H1 (cell line): ENCODE measurements around the gene TUT1.

Source experiments
- CEBPB ChIP-seq: IDR thresholded peaks from 2 replicates; pipeline ENCODE4 v1.6.1; 2012; ENCODE audit warnings: low read depth, low read length
- JUND ChIP-seq: IDR thresholded peaks from 2 replicates; pipeline ENCODE4 v1.6.1; 2011; ENCODE audit warnings: mild to moderate bottlenecking, improper control_type of control experiment, low read length
- MAFK ChIP-seq: IDR thresholded peaks from 2 replicates; pipeline ENCODE4 v1.6.1; 2012; ENCODE audit warnings: low read depth, mild to moderate bottlenecking, improper control_type of control experiment, low read length
- POLR2A ChIP-seq, 2 experiments: IDR thresholded peaks; 1 replicate in 1 of 2; 2 replicates in 1 of 2; pipeline ENCODE4 v1.6.1; 2011; ENCODE audit warnings: low read depth in 2 of 2, low read length in 2 of 2, mild to moderate bottlenecking in 2 of 2; ENCODE audit errors: control extremely low read depth in 1 of 2
- SIX5 ChIP-seq: IDR thresholded peaks from 2 replicates; pipeline ENCODE4 v1.6.1; 2011; ENCODE audit warnings: mild to moderate bottlenecking, low read depth, low read length
- TF ChIP-seq, protein P1 (sequence below), 3 experiments: IDR thresholded peaks; 1 replicate in 2 of 3; 2 replicates in 1 of 3; pipeline versions ENCODE4 v1.5.1 to v1.6.1; 2011; ENCODE audit warnings: low read length in 3 of 3, mild to moderate bottlenecking in 3 of 3, inconsistent platforms in 2 of 3, low read depth in 1 of 3, moderate library complexity in 1 of 3; ENCODE audit not compliant: insufficient read depth in 1 of 3; ENCODE audit errors: control extremely low read depth in 1 of 3

DNA sequence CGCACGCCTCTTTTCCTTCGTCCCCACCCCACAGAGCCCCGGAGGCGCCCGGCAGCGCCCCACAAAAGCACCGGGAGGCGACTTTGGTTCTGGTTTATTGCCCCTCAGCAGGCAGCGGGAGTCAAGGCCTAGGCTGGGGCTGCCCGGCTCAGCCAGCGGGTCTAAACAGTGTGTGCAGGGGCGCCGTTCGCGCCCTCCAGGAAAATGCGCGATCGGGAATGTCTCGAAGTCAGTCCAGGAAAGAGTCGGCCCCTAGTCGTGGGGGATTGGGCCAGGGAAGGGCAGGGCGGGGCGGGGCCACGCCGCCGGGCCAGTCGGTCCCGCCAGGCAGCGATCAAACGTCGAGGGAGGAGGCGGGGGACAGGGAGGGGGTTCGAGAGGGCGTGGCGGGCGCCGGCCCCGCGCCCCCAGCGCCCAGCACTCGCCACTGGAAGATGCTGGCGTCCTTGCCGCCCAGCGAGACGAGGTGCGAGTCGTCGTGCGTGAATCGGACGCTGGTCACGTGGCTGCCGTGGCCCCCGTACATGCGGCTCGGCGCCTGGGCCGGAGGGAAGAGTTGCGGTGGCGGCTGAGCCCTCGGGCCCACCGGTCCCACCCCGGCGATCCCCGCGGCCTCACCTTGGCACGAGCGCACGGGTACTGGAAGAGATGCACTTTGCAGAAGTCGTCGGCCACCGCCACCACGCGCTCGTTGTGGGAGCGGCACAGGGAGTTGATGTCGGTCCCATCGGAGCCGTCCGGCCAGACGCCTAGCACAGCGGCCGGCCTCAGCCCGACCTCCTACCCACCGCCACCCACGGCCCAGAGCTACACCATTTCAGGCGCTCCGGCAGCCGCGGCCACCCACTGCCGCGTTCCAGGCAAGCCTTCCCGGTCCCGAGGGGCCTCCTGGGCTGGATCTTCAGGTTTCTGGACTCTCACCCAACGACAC is 11.1 kb upstream of the TUT1 start:
- TF ChIP-seq JUND (no peak), SIX5 (no peak), CEBPB (no peak), POLR2A (IDR thresholded peaks at IDR 0.05; ENCODE audit: control extremely low read depth in 1 of 2, low read depth in 2 of 2, low read length in 2 of 2) (no peak), MAFK (no peak)
- TF ChIP-seq, protein P1, sequence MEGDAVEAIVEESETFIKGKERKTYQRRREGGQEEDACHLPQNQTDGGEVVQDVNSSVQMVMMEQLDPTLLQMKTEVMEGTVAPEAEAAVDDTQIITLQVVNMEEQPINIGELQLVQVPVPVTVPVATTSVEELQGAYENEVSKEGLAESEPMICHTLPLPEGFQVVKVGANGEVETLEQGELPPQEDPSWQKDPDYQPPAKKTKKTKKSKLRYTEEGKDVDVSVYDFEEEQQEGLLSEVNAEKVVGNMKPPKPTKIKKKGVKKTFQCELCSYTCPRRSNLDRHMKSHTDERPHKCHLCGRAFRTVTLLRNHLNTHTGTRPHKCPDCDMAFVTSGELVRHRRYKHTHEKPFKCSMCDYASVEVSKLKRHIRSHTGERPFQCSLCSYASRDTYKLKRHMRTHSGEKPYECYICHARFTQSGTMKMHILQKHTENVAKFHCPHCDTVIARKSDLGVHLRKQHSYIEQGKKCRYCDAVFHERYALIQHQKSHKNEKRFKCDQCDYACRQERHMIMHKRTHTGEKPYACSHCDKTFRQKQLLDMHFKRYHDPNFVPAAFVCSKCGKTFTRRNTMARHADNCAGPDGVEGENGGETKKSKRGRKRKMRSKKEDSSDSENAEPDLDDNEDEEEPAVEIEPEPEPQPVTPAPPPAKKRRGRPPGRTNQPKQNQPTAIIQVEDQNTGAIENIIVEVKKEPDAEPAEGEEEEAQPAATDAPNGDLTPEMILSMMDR (IDR thresholded peaks at IDR 0.05; ENCODE audit: control extremely low read depth in 1 of 3, insufficient read depth in 1 of 3, low read depth in 1 of 3, low read length in 3 of 3) = no peak
